HG02970 (cell line): ENCODE measurements around the gene ARSD.
"Not testable (repeated sequence)": the region's sequence is repeated elsewhere in the genome, so short reads cannot be mapped to it uniquely, and the experiment has no call there.

Experiments
- ATAC-seq: cut with Tn5 transposase; IDR thresholded peaks from one replicate; pipeline ENCODE4 v1.9.1; 2021; ENCODE audit warnings: mild to moderate bottlenecking, moderate library complexity, moderate number of reproducible peaks; ENCODE audit not compliant: unreplicated experiment, low FRiP score

ARSD gene

GRCh38 chrX:2928583-2929434 is at the start of gene ARSD:
ARSD (minus strand) TSS chrX:2929339; CDS start chrX:2929275, 64 bp downstream.
- peak; percentile 92 for ATAC-seq

GRCh38 chrX:2978639-2979038 is 49.5 kb upstream of the ARSD start:
- not testable (repeated sequence) for ATAC-seq

GRCh38 chrX:2974961-2975360 is 45.8 kb upstream of the ARSD start:
- ATAC-seq = no peak

- ATAC-seq = no peak
Observed at GRCh38 chrX:2972391-2972790, 43.3 kb upstream of the ARSD start.

GRCh38 chrX:2969021-2969420 is 39.9 kb upstream of the ARSD start:
- ATAC-seq = no peak

GRCh38 chrX:2967998-2968909 is 39.1 kb upstream of the ARSD start:
- no peak for ATAC-seq

GRCh38 chrX:2967584-2967983 is 38.4 kb upstream of the ARSD start:
- ATAC-seq = no peak

- ATAC-seq = no peak
Observed at GRCh38 chrX:2967012-2967411, 37.9 kb upstream of the ARSD start.

GRCh38 chrX:2965965-2966364 is 36.8 kb upstream of the ARSD start:
- no peak for ATAC-seq

GRCh38 chrX:2963992-2964794 is 35.1 kb upstream of the ARSD start:
- not testable (repeated sequence) for ATAC-seq

- not testable (repeated sequence) for ATAC-seq
Observed at GRCh38 chrX:2963449-2963848, 34.3 kb upstream of the ARSD start.

- no peak for ATAC-seq
Observed at GRCh38 chrX:2962381-2962780, 33.2 kb upstream of the ARSD start.

- no peak for ATAC-seq
Observed at GRCh38 chrX:2960861-2961515, 31.8 kb upstream of the ARSD start.

- ATAC-seq = no peak
Observed at GRCh38 chrX:2958199-2958598, 29.1 kb upstream of the ARSD start.

- ATAC-seq = no peak
Observed at GRCh38 chrX:2955838-2956237, 26.7 kb upstream of the ARSD start.

- ATAC-seq = no peak
Observed at GRCh38 chrX:2955281-2955680, 26.1 kb upstream of the ARSD start.

- no peak for ATAC-seq
Observed at GRCh38 chrX:2954541-2954940, 25.4 kb upstream of the ARSD start.

GRCh38 chrX:2937942-2938341 is 8.8 kb upstream of the ARSD start:
- not testable (repeated sequence) for ATAC-seq

GRCh38 chrX:2934715-2935710 is 5.9 kb upstream of the ARSD start:
- ATAC-seq = no peak
